GM19351 (cell line): ENCODE results near the gene ZNF236.
"Not testable (repeated sequence)": the region's sequence is repeated elsewhere in the genome, so short reads cannot be mapped to it uniquely, and the experiment has no call there.

Source experiments
- ATAC-seq: cut with Tn5 transposase; IDR thresholded peaks from one replicate; pipeline ENCODE4 v1.9.1; 2021; ENCODE audit warnings: mild to moderate bottlenecking, moderate library complexity; ENCODE audit not compliant: unreplicated experiment

The ZNF236 gene

DNA sequence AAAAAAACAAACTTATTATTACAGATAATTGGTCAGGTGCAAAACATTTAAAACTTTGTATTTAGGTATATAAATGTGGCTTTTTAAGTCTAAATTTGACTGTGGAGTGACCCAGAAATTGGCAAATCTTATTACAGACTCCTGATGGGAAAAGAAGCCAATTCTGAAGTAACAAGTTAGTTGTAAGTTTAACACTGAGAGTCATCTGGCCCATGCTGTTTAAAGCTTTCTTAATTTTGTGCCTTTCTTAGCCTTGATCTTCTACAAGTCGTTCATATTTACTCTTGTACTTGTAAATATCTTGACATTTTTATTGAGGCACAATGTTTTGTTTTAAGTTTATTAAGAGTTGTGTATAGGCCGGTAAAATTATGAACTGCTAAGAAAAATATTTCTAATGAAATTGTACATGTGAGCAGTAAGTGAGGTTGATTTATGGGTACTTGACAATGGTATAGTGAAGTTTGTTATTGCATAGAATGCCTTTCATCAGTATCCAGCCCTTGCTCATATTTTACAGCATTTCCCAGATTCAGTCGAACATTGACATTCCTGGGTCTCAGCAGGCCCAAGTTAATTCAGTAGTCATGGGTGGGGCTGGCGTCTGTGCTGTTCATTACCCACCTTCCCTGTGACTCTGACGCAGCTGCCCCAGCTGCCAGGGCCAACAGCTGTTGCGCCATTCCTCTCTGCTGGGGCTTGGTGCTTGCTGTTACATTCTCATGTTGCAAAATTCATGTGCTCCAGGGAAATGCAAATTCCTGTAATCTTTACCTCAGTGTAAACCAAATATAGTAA is 121.4 kb downstream of the ZNF236 start:
- no peak for ATAC-seq

DNA sequence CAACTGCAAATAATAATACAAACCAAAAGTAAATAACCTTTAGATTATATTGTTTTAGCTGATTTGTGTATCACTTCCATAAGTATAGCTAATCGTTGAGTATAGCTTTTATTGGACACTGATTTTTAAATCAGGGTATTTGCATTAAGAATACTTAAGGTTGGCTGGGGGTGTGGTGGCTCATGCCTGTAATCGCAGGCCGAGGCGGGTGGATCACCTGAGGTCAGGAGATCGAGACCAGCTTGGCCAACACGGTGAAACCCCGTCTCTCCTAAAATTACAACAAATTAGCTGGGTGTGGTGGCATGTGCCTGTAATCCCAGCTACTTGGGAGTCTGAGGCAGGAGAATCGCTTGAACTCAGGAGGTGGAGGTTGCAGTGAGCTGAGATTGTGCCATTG is 122.0 kb downstream of the ZNF236 start:
- not testable (repeated sequence) for ATAC-seq

DNA sequence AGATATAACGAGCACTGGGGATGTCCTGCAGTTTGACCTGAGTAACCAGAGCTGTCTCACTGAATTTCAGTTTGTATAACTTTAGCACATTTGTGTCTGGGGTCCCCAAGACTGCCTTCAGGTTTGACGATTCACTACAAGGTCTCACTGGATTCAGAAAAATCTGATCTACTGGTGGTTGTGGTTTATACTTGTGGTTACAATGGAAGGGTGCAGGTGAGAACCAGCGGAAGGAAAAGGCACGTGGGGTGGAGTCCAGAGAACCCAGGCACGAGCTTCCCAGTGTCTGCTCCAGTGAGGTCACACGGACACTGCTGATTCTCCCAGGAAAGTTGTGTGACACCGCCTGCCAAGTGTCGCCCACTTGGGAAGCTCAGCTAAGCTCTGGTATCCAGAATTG is 126.0 kb downstream of the ZNF236 start:
- ATAC-seq, result no peak

DNA sequence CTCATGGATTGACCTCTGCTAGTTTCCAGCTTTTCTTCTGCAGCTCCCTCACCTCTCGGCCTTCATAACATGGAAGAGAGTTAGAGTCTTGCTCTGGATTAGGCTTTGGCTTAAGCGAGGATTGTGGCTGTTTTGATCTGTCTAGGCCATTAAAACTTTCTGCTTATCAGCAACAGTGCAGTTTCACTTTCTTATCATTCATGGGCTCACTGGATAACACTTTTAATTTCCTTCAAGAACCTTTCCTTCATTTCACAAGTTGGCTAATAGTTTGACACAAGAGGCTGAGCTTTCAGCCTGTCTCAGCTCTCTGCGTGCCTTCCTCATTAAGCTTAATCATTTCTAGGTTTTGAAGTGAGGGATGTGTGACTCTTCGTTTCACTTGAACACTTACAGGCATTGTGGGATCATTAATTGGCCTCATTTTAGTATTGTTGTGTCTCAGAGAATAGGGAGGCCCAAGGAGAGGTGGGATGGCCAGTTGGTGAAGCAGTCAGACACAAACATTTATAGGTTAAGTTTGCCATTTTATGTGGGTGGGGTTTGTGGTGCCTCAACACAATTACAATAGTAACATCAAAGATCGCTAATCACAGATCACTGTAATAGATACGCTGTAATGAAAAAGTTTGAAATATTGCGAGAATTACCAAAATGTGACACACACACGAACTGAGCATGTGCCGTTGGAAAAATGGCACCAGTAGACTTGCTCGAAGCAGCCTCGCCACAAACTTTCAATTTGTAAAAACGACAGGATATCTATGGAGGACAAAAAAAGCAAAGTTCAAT is 129.3 kb downstream of the ZNF236 start:
- ATAC-seq, result no peak

DNA sequence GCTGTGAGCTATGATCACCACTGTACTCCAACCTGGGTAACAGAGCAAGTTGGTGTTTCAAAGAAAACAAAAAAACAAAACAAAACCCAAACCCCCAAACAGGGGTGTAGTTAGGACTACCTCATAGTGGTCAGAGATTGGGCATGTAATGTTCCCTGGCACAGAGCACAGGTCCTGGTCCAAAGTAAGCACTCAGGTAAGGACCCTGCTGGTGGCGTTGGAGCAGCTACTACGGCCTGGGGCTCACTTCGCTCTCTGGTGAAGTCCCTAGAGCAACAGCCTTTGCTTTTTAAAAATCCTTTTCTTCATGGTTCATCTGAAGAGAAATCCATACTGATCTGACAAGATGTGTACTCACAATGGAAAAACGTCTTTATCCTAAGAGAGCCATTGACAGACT is 130.4 kb downstream of the ZNF236 start:
- no peak for ATAC-seq

DNA sequence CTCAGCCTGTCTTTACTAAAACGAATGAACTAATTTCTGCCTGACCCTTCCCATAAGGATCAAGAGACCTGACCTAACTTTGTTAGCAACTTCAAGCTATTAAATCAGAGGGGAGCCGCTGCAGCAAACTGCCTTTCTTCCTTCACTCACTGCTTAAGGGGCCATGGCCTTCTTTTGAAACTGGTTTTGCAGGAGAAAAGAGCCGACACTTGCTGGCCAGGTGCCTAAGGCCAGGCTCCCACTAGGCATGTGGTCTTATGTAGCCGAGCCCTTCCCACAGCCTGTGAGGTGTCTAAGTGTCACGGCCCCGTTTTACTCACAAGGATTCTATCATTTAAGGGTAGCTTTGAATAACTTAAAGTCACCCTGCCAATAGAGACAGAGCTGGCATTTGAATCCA is 130.8 kb downstream of the ZNF236 start:
- ATAC-seq, result no peak

DNA sequence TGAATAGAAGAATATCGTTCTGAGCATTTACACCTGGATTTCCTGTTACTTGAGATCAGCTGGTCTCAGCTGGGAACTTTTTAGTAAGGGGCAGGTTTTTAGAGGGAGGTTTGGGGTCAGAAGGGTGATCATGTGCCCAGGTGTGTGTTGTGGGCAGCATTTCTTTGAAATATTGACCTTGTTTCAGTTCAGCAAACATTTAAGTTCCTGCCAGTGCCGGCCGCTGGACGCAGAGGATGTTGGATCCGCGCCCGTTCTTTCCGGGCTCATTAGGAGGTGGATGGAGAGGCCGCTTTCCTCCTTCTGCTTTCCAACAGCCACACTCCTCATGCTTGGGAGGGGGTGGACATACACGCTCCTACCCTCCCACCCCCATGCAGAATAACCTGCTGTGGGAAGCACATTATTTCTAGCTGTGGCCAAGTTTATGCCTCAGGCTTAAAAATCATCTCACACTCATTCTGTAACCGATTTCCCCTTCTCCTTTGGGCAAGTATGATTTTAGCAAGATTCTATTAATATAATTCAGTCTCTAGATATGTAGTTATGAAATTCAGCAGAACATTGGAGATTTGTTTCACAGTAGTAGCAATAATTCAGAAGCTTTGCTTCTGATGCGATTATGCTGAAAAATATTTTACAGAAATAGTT is 131.4 kb downstream of the ZNF236 start:
- ATAC-seq, result no peak

DNA sequence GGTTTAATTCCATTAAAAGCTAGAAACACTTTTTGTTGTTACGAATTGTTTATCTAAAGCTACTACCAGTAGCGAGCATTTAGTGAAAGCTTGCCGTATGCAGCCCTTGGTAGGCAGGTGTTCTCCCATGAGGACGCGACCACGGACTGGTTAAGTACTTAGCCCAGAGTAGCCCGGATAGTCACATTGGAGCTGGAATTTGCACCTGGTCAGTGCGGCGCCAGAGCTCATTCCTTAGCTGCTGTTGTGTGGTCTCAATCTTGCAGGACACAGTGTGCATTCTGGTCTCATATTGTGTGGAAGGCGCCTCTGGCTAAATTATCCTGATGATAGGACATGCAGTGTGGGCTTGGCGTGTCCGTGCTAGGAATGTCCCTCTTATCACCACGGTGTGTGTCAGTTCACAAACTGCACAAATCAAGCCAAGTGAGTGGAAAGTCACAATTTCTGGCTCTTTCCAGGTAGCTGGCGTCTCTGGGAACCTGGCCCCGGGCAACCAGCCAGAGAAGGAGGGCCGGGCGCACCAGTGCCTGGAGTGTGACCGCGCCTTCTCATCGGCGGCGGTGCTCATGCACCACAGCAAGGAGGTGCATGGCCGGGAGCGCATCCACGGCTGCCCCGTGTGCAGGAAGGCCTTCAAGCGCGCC is 133.3 kb downstream of the ZNF236 start:
- ATAC-seq, result no peak

DNA sequence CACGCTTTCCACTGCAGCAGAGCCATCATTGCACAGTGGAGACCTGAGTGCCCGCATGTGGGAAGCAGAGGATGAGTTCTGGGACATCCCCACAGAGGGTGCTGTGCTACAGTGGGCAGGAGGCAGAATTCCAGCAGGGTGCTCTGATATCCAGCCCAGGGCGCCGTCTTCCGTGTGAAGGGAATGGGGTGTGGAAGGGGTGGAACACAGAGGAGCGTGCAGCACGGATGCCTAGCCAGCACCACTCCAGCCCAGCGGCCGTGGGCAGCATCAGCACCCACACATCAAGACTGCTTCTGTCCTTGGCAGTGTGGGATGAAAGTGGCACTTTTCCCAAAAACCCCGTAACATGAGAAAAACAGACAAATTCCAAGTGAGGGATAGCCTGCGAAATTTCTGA is 134.3 kb downstream of the ZNF236 start:
- ATAC-seq, result no peak

DNA sequence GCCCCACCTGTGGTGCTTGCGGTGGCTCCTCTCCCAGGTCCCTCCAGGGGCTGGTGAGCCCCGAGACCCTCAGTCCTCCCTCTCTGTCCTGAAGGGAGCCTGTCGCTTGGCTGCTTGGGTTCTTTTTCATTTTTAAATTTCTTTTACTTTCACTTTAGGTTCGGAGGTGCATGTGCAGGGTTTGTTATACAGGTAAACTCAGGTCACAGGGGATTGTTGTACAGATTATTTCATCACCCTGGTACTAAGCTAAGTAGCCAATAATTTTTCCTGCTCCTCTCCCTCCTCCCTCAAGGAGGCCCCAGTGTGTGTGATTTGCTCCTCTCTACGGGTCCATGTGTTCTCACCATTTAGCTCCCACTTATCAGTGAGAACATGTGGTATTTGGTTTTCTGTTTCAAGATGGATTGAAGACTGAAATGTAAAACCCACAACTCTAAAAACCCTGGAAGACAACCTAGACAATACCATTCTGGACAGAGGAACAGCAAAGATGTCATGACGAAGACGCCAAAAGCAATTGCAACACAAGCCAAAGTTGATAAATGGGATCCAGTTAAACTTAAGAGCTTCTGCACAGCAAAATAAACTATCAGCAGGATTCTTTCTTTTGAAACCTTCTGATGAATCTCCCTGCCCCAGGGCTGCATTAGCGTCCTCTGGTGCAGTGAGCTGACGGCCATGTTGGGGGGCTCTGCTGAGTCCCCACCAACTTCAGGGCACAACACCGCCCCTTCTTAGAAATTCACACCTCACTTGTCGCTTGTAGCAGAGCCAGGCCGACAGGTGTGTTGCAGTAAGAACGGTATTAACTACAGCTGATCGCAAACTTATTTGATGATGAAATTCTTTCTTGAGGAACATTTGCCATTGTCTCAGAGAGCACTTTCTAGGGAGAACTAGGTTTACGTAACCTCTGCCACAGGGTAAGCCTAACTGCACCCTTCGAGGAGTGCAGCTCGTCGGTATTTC is 135.3 kb downstream of the ZNF236 start:
- no peak for ATAC-seq

DNA sequence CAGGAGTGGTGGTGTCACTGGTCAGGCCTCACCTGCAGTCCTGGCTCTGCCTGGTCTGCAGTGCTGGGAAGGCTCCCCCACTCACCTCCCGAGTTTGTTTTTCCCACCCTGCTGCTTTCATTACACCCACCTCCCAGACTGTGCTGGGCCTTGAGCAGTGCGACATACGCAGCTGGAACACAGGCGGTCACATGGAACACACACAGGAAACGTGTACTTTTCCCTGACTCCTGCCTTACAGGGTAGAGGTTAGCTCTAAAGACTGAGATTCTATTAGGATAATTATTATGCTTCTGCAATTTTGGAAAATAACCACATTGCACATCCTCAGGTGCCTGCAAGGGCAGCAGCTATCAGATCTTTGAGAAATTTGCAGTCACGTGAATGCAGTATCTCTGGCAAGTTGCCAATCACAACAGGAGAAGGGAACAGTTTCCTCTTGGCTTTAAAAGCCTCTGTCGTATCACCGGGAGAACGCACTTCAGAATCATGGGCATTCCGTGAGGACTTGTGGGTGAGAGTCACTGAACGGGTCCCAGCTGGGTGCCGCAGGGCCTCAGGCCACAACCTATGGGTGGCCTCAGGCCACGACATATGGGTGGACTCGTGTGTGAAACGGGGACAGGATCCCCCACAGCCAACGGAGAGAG is 136.5 kb downstream of the ZNF236 start:
- ATAC-seq, result no peak

DNA sequence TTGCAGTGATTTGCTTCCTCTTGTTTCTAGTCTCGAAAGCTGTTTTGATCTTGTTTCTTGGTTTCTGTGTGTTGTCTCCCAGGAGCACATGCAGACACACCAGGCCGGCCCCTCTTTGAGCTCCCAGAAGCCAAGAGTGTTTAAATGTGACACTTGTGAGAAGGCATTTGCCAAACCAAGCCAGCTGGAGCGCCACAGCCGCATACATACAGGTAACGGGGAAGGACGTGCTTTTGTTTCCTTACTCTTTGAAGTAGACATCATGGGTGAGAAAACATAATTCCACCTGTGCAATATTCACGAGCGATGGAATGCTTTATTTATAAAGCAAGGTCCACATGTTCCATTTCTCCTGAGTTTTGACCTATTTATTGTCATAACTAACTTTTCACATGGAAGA is 137.2 kb downstream of the ZNF236 start:
- ATAC-seq, result no peak

DNA sequence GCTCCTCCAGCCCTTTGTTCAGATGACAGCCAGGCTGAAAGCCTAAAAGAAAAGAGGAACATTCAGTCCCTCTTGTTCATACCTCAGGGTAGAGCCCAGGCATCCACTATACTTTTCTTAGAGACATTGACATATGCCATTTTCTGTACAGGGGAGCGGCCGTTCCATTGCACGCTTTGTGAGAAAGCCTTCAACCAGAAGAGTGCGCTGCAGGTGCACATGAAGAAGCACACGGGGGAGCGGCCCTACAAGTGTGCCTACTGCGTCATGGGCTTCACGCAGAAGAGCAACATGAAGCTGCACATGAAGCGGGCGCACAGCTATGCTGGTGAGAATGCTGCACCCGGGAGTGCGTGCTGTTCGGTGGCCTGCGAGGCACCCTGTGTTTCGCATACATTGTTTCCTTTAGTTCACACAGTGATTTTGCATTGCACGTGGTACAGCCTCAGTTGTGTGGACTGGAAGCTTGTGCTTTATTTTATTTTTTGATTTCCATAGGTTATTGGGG is 138.2 kb downstream of the ZNF236 start:
- ATAC-seq, result no peak

DNA sequence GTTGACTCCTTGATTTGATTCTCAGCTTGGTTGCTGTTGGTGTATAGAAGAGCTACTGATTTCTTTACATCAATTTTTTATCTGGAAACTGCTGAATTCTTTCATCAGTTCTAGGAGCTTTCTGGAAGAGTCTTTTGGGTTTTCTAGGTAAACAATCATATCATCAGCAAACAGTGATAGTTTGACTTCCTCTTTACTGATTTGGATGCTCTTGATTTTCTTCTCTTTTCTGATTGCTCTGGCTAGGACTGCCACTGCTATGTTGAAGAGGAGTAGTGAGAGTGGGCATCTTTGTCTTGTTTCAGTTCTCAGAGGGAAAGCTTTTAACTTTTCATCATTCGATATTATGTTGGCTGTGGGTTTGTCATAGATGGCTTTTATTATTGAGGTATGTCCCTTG is 140.5 kb downstream of the ZNF236 start:
- no peak for ATAC-seq

DNA sequence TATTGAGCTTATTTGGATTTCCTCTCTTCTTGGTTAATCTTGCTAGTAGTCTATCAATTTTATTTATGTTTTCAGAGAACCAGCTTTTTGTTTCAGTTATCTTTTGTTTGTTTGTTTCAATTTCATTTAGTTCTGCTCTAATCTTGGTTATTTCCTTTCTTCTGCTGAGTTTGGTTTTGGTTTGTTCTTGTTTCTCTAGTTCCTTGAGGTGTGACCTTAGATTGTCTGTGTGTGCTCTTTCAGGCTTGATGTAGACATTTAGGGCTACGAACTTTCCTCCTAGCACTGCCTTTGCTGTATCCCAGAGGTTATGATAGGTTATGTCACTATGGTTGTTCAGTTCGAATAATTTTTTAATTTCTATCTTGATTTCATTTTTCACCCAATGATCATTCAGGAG is 141.6 kb downstream of the ZNF236 start:
- no peak for ATAC-seq

DNA sequence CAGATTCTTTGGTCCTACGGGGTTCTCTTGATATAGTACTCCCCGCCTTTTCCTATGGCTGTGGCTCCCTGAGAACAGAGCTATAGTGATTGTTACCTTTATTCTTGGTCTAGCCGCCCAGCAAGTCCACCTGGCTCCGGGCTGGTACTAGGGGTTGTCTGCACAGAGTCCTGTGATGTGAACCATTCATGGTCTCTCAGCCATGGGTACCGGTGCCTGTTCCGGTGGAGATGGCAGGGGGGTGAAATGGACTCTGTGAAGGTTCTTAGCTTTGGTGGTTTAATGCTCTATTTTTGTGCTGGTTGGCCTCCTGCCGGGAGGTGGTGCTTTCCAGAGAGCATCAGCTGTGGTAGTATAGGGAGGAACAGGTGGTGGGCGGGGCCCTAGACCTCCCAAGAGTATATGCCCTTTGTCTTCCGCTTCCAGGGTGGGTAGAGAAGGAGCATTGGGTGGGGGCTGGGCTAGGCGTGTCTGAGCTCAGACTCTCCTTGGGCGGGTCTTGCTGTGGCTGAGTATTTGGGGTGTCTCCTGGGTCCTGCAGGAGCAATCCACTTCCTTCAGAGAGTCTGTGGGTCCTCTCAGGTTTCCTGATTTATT is 143.3 kb downstream of the ZNF236 start:
- ATAC-seq, result peak; percentile 55

DNA sequence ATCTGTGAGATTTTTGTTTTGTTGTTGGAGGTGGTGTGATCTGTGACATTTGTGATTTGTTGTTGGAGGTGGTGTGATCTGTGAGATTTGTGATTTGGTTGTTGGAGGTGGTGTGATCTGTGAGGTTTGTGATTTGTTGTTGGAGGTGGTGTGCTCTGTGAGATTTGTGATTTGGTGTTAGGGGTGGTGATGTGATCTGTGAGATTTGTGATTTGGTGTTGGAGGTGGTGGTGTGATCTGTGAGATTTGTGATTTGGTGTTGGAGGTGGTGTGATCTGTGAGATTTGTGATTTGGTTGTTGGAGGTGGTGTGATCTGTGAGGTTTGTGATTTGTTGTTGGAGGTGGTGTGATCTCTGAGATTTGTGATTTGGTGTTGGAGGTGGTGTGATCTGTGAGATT is 144.9 kb downstream of the ZNF236 start:
- ATAC-seq, result not testable (repeated sequence)

DNA sequence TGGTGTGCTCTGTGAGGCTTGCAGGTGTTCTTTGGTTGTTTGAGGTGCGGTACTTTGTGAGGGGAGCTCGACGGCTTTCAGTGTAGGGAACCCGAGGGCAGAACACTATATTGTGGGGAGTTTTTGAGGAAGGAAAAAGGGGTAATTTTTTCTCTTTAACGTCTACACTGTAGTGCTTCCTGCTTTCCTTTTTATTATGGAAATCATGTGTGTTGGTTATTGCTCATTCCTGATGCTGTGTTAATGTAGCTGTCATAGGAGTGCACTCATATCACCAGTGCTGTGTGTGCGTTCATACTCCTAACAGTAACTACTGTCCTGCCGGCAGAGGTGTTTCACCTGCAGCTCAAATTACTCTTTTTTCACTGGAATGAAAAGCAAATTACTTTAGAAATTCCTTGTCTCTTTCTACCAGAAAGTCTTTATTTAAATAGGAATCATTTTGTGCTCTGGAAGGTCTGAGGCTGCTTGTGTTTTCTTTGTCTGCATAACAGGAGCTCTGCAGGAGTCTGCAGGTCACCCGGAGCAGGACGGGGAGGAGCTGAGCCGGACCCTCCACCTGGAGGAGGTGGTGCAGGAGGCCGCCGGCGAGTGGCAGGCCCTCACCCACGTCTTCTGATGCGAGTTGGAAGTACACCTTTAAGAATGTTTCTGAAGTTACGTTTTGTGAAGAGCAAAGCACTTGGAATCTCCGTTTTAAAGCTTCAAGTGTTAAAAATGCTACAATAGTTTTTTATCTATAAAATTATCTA is 145.5 kb downstream of the ZNF236 start:
- ATAC-seq, result no peak
